OCI-M1 (cell line): ENCODE measurements around the gene DERA.
"Not testable (repeated sequence)": the region's sequence is repeated elsewhere in the genome, so short reads cannot be mapped to it uniquely, and the experiment has no call there.

Experiments
- DNase-seq: peaks from one replicate; lab custom pipeline; 2025; lab: John Stamatoyannopoulos, UW

Gene DERA

DNA sequence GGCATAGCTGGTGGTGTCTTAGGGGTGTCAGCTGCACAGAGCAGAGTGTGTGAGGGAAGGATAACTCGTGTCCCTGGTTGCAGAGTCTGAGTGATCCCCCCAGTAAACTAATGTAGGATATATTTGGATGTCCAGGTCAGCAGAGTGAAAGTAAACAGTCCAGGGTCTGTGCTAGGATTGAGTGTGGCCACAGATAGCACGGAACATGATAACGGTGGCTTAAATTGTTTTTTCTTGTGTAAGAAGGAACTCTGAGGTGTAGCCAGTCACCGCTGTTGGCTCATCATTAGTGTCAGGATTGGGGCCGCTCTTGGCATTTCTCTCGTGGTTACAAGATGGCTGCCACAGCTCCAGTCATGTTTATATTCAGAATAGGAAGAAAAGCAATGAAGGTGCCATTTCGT lies 97.3 kb downstream of the DERA start:
- DNase-seq = peak; percentile 85

DNA sequence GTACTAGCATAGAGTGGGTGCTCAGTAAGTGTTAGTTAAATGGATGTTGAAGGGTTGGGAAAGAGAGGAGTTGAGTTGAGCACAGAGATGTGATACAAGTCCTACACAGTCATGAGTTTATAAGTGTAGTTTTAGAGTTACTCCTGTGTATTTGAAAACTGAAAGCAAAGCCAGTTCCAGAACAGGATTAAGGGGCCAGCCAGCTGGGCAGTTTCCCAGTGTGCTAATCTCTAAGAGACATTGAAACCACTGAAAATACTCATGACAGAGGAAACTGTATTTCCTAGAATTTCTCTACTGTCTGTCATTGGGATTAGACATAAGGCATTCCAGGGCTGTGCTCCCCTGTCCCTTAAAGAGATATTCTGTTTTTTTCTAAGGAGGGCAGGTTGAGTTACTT lies 101.0 kb downstream of the DERA start:
- DNase-seq = peak; percentile 96

DNA sequence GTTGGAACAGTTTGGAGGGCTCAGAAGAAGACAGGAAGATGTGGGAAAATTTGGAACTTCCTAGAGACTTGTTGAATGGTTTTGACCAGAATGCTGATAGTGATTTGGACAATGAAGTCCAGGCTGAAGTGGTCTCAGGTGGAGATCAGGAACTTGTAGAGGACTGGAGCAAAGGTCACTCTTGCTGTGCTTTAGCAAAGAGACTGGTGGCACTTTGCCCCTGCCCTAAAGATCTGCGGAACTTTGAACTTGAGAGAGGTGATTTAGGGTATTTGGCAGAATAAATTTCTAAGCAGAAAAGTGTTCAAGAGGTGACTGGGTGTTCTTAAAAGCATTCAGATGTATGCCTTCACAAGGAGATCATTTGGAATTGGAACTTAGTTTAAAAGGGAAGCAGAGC lies 102.6 kb downstream of the DERA start:
- not testable (repeated sequence) for DNase-seq

DNA sequence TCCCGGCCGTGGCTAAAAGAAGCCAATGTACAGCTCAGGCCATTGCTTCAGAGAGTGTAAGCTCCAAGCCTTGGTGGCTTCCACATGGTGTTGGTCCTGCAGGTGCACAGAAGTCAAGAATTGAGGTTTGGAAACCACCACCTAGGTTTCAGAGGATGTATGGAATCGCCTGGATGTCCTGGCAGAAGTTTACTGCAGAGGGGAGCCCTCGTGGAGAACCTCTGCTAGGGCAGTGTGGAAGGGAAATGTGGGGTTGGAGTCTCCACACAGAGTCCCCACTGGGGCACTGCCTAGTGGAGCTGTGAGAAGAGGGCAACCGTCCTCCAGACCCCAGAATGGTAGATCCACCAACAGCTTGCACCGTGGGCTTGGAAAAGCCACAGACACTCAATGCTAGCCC lies 103.3 kb downstream of the DERA start:
- peak; percentile 4 for DNase-seq

DNA sequence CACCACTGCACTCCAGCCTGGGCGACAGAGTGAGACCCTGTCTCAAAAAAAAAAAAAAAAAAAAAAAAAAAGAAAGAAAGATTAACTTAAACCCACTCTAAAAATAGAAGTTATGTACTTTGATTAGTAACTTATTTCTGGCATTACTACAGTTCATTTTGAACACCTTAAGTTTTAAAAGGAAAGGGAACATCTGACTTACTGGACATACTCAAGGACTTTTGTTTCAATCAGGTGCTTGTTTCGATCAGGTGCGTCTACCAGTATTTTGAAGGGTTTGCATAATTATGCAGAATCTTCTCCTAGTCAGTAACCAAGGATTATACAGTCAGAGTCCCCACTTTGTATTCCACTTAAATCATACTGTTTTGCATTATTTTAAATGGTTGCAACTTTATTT lies 105.6 kb downstream of the DERA start:
- DNase-seq = no peak

DNA sequence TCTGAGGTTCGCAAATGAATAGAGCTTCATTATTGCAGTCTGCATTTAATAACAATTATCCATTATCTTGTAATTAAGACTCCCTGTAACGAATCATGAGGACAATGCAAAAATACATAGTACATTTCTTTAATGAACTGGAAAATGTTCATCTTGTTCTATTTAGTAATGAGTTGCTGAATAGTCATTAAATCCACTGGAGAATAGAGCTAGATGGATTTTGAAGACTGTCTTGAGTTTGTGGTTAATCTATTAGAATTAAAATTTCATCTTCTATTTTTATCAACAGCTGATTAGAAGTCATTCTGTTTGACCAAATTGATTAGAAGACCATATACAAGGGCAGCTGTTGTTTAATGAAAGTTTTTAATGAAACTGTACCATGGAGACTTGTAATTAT lies 107.2 kb downstream of the DERA start:
- DNase-seq = no peak

DNA sequence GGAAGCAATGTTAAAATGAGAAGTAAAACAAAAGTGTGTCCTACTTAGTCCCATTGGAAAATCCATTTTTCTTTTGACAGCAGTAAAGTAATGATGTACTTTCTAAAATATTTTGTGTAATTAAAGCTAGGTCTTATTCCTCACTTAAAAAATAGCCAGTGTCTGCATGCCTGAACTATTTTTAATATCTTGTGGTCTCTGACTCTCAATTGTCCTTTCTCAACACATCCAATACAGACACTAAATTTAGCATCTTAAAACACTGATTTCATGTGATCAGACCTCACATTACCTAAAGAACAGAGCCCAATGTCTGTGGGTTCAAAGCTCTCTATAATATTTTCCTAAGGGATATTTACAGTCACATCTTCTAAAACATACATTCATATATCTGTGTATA lies 108.0 kb downstream of the DERA start:
- no peak for DNase-seq

DNA sequence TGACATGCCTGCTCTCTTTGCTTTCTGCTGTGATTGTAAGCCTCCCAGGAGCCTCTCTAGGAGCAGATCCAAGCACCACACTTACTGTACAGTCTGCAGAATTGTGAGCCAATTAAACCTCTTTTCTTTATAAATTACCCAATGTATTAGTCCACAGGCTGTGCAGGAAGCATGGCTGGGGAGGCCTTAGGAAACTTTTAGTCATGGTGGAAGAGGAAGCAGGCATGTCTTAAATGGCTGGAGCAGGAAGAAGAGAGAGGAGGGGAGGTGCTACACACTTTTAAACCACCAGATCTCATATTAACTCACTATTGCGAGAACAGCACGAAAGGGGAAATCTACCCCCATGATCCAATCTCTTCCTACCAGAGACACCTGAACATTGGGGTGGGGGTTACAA lies 108.9 kb downstream of the DERA start:
- DNase-seq = peak; percentile 44

DNA sequence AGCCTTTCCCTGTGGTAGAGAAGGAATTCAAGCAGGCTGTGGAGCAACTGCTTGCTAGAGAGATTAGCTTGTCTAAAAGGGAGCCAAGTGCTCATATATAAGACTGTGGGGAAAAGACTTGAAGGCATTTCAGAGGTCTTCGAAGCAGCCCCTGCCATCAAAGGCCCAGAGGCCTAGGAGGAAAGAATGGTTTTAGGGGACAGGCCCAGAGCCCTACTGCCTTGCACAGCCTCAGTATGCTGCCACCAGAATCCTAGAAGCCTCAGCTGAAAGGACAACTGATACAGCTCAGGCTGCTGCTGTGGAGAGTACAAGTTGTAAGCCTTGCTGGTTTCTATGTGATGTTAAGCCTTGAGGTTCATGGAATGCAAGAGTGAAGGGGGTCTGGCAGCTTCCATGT lies 109.9 kb downstream of the DERA start:
- DNase-seq = no peak

DNA sequence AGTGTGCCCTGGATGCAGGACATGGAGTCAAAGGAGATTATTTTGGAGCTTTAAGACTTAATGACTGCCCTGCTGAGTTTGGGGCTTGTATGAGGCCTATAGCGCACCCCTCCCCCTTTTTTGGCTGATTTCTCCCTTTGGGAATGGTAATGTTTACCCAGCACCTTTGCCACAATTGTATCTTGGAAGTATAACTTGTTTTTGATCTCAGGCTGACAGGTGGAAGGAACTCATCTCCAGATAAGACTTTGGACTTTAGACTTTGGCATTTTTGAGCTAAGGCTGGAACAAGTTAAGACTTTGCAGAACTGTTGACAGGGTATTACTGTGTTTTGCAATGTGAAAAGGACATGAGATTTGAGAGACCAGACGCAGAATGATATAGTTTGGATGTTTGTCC lies 110.5 kb downstream of the DERA start:
- DNase-seq = no peak

DNA sequence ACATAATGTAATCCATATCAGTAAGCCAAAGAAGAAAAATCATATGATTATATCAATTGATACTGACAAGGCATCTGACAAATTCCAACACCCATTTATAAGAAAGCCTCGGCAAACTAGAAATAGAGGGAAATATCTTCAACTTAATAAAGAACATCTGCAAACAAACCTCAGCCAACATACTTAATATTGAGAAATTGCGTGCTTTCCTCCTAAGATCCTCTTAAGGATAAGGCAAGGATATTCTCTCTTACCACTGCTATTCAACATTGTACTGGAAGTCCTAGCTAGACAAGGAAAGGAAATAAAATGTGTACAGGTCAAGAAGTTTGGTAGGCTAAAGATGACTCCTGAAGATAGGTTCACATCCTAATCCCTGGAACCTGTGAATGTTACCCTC lies 115.9 kb downstream of the DERA start:
- no peak for DNase-seq

DNA sequence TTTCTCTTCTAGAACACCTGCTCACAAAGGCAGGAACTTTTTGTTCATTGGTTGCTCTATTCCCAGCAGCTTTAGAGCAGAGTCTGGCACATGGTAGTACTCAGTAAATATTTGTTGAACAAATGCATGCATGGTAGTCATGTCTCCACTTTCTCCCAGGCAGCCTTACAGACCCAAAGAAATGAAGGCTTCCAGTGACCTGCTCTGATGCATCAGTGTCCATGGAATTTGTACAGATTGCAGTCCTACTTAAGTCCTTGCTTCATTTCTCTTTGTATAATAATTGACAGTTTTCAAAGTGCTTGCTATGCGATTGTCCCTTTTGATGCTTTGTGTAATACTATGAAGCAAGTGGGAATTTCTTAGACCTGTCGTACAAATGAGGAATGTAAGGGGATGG lies 119.6 kb downstream of the DERA start:
- no peak for DNase-seq

DNA sequence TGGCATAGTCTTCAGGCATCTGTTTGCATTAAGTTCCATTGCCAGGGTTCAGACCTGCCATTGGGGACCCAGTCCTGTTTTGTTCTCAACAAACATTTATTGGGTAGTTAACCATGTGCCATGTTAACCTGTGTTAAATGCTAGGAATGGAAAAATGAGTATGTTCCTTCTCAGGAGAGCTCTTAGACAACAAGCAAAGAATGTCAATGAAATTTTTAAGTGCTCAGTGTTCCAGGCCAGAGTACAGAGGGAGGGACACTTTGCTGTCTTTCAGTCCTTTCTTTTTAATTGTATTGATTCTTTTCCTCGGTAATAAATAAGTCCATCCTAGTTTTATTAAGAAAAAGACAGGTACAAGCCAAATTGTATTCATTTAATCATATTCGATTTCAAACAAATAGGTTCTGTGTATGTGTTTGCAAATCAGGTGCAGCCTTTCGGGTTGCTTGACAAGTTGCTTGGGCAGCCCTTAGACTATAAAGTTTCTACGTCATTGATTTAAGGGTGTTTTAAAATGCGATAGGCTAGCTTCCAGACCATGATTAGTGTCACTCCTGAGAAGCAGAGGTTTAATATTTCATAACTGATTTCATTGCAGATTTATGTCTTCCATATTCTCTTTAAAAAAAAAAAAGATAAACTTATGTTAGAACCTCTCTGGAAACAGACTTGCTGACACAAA lies 123.1 kb downstream of the DERA start:
- no peak for DNase-seq

DNA sequence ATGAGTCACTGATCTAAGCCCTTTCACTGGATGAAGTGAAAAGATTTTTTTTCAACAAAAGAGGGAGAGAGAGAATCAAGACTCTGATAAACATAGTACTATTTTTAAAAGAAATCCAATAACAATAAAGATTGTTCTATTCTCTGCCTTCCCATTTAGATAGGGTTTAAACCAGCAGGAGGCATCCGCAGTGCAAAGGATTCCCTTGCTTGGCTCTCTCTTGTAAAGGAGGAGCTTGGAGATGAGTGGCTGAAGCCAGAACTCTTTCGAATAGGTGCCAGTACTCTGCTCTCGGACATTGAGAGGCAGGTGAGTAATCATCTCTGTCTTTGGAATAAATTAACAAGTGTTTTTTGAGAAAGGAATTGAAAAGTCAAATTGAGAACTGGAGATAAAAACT lies 124.9 kb downstream of the DERA start:
- DNase-seq = no peak

DNA sequence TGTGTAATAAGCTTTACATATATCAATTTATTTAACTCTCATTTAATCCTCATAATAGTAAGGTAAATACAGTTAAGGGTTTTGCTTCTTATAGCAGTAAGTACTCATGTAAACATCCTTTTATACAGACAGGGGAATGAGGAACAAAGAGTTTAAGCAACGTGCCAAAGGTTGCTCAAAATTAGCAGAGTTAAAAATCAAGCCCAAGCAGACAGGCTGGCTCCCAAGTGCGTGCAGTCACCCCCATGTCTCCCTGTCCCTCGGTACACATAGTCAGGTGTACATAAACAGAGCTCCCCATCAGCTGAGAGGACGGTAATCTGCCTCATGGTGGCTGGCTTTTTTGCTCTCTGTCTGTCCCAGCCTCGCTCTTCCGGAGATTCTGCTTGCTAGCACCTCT lies 126.4 kb downstream of the DERA start:
- DNase-seq = no peak

DNA sequence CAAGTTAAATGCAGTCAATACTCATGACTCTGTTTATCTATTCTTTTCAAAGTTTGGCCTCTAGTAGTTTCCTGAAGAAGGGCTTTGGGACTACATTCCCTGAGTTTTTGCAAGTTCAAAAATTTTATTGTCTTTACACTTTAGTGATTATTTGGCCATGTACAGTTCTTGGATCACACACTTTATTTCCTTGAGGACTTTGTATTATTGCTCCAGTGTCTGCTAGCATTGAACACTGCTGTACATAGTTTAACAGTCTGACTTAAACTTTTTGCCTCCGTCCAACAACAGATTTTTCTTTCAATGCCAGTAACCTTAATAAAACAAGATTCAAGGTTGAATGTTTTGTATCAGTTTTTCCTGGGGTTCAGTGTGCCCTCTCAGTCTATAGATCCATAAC lies 132.3 kb downstream of the DERA start:
- no peak for DNase-seq

DNA sequence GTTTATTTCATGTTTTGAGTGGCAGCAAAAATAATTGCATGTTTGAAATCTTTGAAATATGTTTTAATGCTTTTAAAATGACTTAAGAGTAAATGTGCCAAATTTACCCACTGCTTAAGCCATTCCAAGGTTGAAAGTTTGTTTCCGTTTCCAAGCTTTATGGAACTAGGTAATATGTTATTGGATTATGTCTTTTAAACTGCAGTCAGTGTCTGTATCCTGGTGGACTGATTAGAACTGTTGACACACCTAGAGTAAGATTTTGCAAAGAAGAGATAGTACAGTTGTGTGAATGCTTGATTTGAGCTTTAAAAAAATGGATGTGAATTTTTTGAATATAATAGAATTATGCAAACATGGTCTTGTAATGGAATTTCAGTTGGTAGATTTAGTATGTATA lies 135.1 kb downstream of the DERA start:
- DNase-seq = no peak

DNA sequence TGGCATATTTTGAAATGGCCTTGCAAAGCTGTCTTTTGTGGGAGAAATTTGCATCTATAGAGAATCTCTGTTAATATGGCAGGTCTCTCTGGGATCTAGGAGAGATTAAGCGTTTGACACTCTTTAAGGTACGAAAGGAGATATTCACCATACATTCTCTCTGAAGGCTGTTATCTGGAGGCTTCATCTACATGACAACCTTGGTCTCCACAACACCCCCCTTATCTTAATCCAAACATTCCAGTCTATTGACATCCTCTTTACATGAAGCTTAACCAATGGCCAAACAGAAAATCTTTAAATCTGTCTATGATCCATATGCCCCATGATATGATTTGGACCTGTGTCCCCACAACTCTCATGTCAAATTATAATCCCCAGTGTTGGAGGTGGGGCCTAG lies 137.4 kb downstream of the DERA start:
- no peak for DNase-seq

DNA sequence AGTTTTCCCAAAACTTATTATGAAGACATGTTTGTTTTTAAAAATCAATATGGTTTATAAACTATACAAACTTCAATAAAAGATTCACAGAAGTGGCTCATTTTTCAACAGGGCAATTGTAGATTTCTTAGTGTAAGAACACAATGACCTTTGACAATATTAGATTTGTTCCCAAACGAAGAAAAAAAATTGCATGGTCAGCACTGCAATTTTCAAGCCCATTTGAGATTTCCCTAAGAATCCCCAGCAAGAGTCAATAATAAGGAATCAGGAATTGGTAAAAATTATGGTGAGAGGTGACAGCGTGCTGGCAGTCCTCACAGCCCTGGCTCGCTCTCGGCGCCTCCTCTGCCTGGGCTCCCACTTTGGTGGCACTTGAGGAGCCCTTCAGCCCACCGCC lies 145.8 kb downstream of the DERA start:
- no peak for DNase-seq

DNA sequence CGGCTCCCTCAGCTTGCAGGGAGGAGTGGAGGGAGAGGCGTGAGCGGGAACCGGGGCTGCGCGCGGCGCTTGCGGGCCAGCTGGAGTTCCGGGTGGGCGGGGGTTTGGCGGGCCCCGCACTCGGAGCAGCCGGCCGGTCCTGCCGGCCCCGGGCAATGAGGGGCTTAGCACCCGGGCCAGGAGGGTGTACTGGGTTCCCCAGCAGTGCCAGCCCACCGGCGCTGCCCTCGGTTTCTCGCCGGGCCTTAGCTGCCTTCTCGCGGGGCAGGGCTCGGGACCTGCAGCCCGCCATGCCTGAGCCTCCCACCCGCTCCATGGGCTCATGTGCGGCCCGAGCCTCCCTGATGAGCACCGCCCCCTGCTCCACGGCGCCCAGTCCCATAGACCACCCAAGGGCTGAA lies 146.2 kb downstream of the DERA start:
- not testable (repeated sequence) for DNase-seq

DNA sequence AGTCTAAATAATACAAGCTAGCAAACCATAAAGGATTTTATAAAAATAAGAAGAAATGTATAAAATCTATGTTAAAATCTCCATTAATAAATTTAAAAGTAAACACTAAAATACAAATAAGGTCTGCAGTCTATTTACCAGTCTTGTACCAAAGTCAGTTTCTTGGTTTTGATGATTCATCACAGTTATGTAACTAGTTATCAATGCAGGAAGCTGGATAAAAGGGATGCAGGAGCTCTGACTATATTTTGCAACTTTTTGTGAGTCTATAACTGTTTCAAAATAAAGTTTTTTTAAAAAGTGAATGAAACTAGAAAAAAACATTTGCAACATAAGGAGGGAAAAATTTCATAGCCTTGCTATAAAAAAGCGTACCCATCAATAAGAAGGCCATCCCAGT lies 151.5 kb downstream of the DERA start:
- peak; percentile 33 for DNase-seq

DNA sequence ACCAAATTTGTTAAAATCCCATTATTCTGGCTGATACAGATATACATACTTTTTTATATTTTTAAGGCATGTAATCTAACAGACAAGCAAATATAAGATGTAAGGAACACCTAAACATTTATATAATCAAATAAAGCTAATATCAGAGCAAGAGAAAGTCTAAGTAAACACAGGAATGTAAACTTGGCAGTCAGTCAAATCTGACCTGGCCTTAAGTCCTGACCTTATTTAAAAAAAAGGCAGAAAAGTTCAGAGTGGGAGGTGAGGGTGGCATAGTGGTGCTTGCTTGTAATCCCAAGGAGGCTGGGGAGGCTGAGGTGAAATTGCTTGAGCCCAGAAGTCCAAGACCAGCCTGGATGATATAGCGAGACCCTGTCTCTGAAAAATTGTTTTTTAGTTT lies 152.6 kb downstream of the DERA start:
- no peak for DNase-seq

DNA sequence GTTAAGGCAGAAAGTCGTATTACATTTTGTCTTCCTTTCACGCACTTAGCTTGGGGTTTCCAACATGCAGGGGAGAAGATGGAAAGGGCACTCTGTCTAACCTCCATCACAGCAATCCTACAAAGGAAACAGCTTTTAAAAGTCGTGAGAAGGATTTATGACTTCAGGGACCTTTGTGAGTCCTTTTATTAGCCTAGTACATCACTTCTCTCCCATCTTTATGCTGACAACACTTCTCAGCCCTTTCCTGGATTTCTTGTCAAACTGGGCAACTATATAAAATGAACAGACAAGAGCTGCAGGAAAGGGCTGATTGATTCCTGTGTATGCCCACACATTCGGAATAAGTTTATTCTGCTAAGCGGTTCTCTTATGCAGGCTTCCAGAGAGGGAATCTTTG lies 159.0 kb downstream of the DERA start:
- no peak for DNase-seq

DNA sequence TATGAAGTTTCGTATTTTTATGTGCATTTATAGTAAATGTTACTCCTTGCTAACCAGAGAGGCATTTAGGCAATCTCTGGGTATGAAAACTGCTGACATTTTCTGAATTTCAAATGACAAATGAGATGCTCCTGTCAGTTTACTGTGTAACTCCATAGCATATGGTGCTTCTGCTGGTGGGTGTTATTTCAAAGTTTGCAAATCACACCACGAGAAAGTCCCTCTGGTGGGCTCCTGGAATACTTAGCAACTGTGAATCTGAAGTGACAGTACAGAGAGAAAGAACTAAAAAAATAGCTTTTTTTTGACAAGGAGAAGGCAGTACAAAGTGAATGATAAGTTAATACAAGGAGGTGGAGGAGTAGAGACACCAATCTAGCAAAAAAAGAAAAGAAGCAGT lies 161.5 kb downstream of the DERA start:
- no peak for DNase-seq

DNA sequence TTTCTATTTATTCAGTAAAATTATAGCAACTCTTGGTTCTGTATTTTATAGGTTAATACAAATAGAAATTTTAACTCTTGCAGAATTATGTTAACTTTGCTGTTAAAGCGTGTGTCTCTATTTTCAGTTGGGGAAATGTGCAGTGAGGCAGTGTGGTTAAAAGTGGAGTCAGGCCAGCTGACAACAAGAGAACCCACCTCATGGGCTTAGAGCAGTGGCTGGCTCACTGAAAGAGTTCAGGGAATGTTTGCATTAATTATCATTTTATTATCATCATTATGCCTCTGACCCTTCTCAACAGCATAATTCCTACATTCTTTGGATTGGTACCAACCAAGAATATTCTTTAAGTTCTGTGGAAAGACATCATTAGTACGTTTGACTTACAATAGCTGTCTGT lies 163.8 kb downstream of the DERA start:
- DNase-seq = no peak
